ENCODE measurements around the gene FASTKD3.

The FASTKD3 gene

GRCh38 chr5:7828269-7828668 is 40.6 kb downstream of the FASTKD3 start:
- Histone ChIP-seq H3K9me3 (ENCODE audit: severe bottlenecking) (no peaks in the 10 kb centered on the region), H3K27me3 (ENCODE audit: insufficient read depth, low read depth, severe bottlenecking) (no peaks in the 10 kb centered on the region), H3K4me3 (ENCODE audit: low read depth, low read length) (no peak overlapping the region), H3K27ac (no peak overlapping the region), H3K36me3 (peaks cover 36% of the 10 kb centered on the region)
- no peak for DNase-seq
- no peak for TF ChIP-seq CTCF (IDR thresholded peaks at IDR 0.05; ENCODE audit: low read depth, low read length)

GRCh38 chr5:7827610-7828009 is 41.2 kb downstream of the FASTKD3 start:
- Histone ChIP-seq H3K36me3 (peaks cover 39% of the 10 kb centered on the region), H3K27ac (no peak overlapping the region), H3K4me3 (ENCODE audit: low read depth, low read length) (no peak overlapping the region), H3K27me3 (ENCODE audit: insufficient read depth, low read depth, severe bottlenecking) (no peaks in the 10 kb centered on the region), H3K9me3 (ENCODE audit: severe bottlenecking) (no peaks in the 10 kb centered on the region)
- no peak for DNase-seq
- no peak for TF ChIP-seq CTCF (IDR thresholded peaks at IDR 0.05; ENCODE audit: low read depth, low read length)

- Histone ChIP-seq H3K27me3 (ENCODE audit: insufficient read depth, low read depth, severe bottlenecking) (no peaks in the 10 kb centered on the region), H3K9me3 (ENCODE audit: severe bottlenecking) (no peaks in the 10 kb centered on the region), H3K27ac (no peak overlapping the region), H3K4me3 (ENCODE audit: low read depth, low read length) (no peak overlapping the region), H3K36me3 (peaks cover 44% of the 10 kb centered on the region)
- DNase-seq: no peak
- no peak for TF ChIP-seq CTCF (IDR thresholded peaks at IDR 0.05; ENCODE audit: low read depth, low read length)
Observed at GRCh38 chr5:7825630-7826029, 43.2 kb downstream of the FASTKD3 start.

GRCh38 chr5:7824995-7825394 is 43.8 kb downstream of the FASTKD3 start:
- no peak for TF ChIP-seq CTCF (IDR thresholded peaks at IDR 0.05; ENCODE audit: low read depth, low read length)
- no peaks in the 10 kb centered on the region for H3K27me3 ChIP-seq (ENCODE audit: insufficient read depth, low read depth, severe bottlenecking)
- no peak for DNase-seq

GRCh38 chr5:7823594-7823993 is 45.2 kb downstream of the FASTKD3 start:
- DNase-seq: no peak
- no peak overlapping the region for H3K27ac ChIP-seq
- H3K36me3 ChIP-seq: peaks cover 51% of the 10 kb centered on the region
- no peaks in the 10 kb centered on the region for H3K27me3 ChIP-seq (ENCODE audit: insufficient read depth, low read depth, severe bottlenecking)
- H3K4me3 ChIP-seq (ENCODE audit: low read depth, low read length): no peak overlapping the region
- no peaks in the 10 kb centered on the region for H3K9me3 ChIP-seq (ENCODE audit: severe bottlenecking)
- no peak for TF ChIP-seq CTCF (IDR thresholded peaks at IDR 0.05; ENCODE audit: low read depth, low read length)

More at GRCh38 chr5:7824995-7825394, 43.8 kb downstream of the FASTKD3 start:
- Histone ChIP-seq H3K27ac (no peak overlapping the region), H3K4me3 (ENCODE audit: low read depth, low read length) (no peak overlapping the region), H3K9me3 (ENCODE audit: severe bottlenecking) (no peaks in the 10 kb centered on the region), H3K36me3 (peaks cover 44% of the 10 kb centered on the region)

- TF ChIP-seq CTCF (IDR thresholded peaks at IDR 0.05; ENCODE audit: low read depth, low read length): no peak
- H3K36me3 ChIP-seq: peaks cover 43% of the 10 kb centered on the region
- no peak for DNase-seq
- no peaks in the 10 kb centered on the region for H3K9me3 ChIP-seq (ENCODE audit: severe bottlenecking)
- no peak overlapping the region for H3K4me3 ChIP-seq (ENCODE audit: low read depth, low read length)
- H3K27ac ChIP-seq: no peak overlapping the region
- no peaks in the 10 kb centered on the region for H3K27me3 ChIP-seq (ENCODE audit: insufficient read depth, low read depth, severe bottlenecking)
Observed at GRCh38 chr5:7822449-7822848, 46.4 kb downstream of the FASTKD3 start.
